SH-SY5Y (cell line): ENCODE results near the gene DYNLT4.

Source experiments
- GATA2 ChIP-seq: IDR thresholded peaks from 2 replicates; pipeline ENCODE4 v1.6.1; 2011; ENCODE audit warnings: mild to moderate bottlenecking, low read depth, low read length
- GATA3 ChIP-seq: IDR thresholded peaks from 2 replicates; pipeline ENCODE4 v1.6.1; 2011; ENCODE audit warnings: low read depth, mild to moderate bottlenecking, low read length, moderate library complexity

The DYNLT4 gene

GRCh38 chr1:44834328-44834727 is 27.2 kb upstream of the DYNLT4 start:
- no peak for TF ChIP-seq GATA3
- no peak for TF ChIP-seq GATA2

DNA sequence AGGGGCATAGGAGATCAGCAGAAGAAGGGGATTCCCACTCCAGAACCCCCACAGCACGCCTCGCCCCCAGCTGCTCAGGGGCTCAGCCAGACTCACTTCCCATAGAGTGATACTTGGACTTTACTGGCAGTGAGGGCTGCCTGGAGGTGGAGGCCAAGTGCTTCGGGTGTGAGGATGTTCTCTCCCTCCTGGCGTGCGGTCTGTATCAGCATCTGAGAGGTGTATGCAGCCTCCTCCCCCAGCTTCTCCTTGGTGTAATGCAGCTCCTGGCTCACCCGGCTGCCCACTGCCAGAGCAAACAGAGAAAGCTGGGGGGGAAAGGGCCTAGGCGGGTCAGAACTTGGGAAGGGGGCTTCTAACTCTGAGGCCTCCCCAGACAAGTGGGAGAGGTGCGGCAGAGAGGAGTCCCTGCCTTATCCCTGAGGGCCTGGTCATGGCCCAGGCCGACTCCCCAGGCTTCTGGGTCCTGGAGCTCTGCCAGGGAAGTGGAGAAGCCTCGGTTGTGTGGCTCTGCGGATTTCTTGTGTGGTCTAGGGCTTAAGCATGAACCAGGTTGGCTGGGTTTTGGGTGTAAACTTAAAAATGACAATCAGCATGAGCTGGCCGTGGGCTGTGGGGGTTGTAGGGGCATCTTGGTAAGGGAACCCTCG is 25.0 kb upstream of the DYNLT4 start:
- no peak for TF ChIP-seq GATA2
- no peak for TF ChIP-seq GATA3

DNA sequence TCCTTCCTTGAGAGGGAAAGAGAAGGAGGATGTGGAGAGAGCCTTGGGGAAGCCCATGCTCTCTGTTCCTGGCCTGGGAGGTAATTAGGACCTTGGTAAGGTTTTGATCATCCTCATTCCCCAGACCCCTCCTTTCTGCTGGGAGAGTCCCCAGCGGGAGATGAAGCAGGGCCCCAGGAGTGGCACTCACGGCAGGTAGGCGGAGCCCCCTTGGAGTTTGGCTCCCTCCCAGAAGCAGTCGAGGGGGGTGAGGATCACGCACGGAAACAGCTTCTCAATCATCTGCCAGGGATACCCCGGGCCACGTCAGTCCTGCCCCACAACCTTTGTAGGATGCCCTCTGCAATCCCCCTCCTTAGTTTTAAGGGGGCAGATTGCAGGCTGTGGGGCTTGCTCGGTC is 24.4 kb upstream of the DYNLT4 start:
- TF ChIP-seq GATA3: no peak
- TF ChIP-seq GATA2: no peak

DNA sequence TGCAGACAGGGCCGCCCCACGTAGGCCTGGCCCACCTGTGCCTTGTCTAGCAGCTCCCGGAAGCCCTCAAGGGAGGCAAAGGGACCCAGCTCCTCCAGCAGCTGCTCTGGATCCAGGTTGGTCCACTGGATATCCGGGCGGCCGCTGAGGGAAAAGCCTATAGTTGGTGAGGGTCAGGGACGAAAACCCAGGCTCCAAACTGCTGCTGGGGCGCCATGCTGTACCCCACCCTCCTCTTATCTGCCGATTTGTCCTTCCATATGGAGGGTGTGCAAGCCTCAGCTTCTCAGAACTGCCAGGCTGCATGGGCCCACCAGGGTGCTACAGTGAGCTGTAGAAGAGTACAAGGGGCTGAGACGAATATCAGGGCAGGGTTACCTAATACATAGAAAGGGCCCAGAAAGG is 23.8 kb upstream of the DYNLT4 start:
- TF ChIP-seq GATA2: no peak
- no peak for TF ChIP-seq GATA3

- no peak for TF ChIP-seq GATA3
- no peak for TF ChIP-seq GATA2
These were observed 22.6 kb upstream of the DYNLT4 start for GRCh38 chr1:44829506-44830384.

GRCh38 chr1:44828841-44829440 is 21.8 kb upstream of the DYNLT4 start:
- TF ChIP-seq GATA2 (no peak), GATA3 (no peak)

DNA sequence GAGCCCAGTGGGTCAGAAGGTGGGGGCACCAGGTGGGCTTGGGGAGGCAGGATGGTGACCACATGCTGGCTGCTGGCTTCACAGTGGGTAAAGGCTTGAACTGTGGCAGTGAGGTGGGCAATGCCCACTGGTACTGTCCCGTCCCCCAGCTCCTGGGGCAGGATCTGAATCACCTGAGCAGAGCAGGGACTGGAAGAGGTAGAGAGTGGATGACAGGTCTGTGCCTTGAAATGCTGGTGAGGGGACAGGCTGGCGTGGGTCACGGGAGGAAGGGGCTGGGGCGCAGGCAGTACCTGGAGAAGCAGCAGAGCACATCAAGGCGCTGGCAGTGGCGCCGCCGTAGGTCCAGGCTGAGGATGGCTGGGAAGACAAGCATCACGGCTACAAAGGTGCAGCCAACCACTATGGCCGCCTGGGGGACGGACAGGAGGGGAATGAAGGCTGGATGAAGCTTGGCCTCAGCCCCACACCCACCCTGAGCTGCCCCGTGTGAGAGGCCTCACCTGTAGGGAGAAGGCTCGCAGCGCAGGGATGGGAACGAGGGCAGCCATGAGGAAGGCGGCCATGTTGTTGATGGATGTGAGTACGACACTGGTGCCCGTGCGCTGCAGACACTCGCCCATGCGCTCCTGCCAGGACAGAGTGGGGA is 21.0 kb upstream of the DYNLT4 start:
- TF ChIP-seq GATA3 (no peak), GATA2 (no peak)

- no peak for TF ChIP-seq GATA2
- no peak for TF ChIP-seq GATA3
These were observed 20.2 kb upstream of the DYNLT4 start for GRCh38 chr1:44827197-44828002.

DNA sequence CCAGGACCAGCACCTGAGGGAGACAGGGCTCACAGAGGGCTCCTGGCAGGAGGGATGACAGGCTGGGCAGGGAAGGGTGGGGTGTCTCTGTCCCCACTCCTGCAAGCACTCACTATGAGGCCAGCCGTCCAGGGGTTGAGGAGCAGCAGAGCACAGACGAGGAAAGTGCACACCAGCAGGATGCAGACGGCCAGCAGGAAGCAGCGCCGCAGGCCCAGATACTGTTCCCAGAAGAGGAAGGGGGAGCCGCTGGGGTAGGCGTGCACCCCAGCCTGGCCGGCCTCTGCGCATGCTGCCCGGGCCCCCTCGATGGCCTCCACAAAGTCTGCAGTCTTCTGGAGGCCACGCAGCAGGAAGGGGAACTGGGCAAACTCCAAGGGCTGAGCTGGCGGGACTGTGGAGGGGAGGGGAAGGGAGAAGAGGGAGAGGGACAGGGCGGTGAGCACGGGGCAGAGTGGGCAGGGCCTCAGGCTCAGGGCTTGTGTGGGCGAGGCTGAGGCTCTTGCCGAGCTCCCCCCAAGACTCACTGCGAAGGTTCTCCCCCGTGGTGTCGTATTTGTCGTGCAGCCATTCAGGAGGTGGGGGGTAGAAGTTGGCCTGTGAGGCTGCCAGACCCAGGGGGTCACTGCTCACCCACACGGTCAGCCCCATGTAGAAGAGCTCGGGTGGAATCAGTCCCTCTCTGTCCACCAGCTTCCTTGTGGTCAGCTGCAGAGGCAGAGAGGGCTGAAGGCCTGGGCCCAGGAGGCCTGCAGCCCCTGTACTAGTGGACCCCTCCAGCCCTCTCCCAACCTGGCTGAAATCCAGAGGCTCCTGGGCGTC is 19.4 kb upstream of the DYNLT4 start:
- no peak for TF ChIP-seq GATA2
- TF ChIP-seq GATA3: no peak

DNA sequence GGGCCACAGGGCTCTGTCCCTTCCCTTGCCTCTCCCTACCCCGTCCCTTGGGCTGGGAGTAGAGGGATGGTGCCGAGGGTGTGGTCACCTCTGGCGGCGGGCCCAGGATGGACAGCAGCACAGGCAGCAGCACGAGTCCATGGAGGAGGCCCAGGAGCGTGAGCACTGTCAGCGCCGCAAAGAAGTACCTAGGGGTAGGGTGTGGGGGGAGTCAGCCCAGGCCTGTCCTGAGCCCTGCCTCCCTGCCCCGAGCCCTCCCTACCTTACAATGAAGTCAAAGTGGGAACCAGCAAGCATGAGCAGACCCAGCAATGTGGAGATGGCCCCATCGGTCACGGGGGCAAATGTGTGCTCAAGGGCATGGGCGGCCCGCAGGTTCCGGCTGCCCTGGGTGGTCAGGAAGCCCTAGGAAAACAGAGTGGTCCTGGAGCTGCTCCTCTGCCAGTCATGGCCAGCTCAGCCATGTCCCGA is 15.9 kb upstream of the DYNLT4 start:
- TF ChIP-seq GATA2: no peak
- TF ChIP-seq GATA3: no peak

DNA sequence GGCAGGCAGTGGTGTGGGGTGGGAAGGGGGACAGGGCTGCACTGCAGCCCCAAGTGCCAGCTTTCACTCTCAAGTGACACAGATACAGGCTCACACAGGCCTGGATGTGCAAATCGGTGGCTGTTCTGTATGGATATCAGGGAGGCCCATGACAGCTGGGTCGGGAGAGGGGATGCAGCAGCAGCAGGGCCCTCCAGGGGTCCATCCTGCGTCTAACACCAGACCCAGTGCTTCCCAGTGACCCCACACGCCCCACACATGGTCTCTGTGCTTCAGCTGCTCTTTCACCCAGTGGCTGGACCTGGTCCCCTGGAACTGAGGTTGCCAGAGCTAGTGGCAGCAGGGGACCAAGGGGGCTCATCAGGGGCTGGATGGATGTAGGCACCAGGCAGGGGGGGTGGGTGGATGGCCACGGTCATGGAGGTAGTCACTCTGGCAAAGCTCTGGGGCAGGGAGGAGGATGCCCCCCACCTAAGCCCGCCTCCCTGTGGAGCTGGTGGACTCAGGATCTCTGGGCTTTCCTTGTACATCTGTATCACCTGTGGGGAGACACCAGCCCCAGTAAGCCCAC is 15.1 kb upstream of the DYNLT4 start:
- TF ChIP-seq GATA2 (no peak), GATA3 (no peak)

- TF ChIP-seq GATA2 (no peak), GATA3 (no peak)
These were observed 14.1 kb upstream of the DYNLT4 start for GRCh38 chr1:44821240-44821715.
